Neural cell (in vitro differentiated cells): Measurements from ENCODE around the gene CCDC174.

ENCODE experiments used
- CTCF ChIP-seq: fragments of 450-650 bp; IDR thresholded peaks from 2 replicates; pipeline ENCODE4 v1.5.1; 2014; ENCODE audit warnings: antibody characterized with exemption, mild to moderate bottlenecking, moderate library complexity; ENCODE audit not compliant: poor library complexity, severe bottlenecking
- EZH2 ChIP-seq: fragments of 200-600, 300-800 bp; shearing (Covaris generic), sonication (generic); IDR thresholded peaks from 2 replicates; pipeline ENCODE4 v1.6.1; 2014; ENCODE audit warnings: antibody characterized with exemption, low read length, borderline replicate concordance, mild to moderate bottlenecking; ENCODE audit not compliant: insufficient read depth, poor library complexity, severe bottlenecking
- POLR2AphosphoS5 ChIP-seq: IDR thresholded peaks from 2 replicates; pipeline ENCODE4 v1.6.1; 2012
- REST ChIP-seq: IDR thresholded peaks from 2 replicates; pipeline ENCODE4 v1.6.1; 2012; ENCODE audit warnings: borderline replicate concordance

GRCh38 chr3:14632442-14632930 lies 19.1 kb upstream of the CCDC174 start:
- TF ChIP-seq REST (no peak), EZH2 (no peak), CTCF (no peak), POLR2AphosphoS5 (no peak)
